Stimulated activated CD4-positive, alpha-beta T cell treated with anti-CD3 and anti-CD28 coated beads, Interleukin-2, amount 100 ng/mL, for 4 hours (primary cell): ENCODE results near the gene GINS1.
"Not testable (repeated sequence)": the region's sequence is repeated elsewhere in the genome, so short reads cannot be mapped to it uniquely, and the experiment has no call there.

Experiments used
- DNase-seq: peaks from one replicate; pipeline ENCODE4 v3.0.0-alpha.2; 2020; ENCODE audit warnings: low read depth

Gene GINS1

GRCh38 chr20:25454153-25454900, 46.9 kb downstream of the GINS1 start:
- DNase-seq: no peak

GRCh38 chr20:25457886-25458680, 50.6 kb downstream of the GINS1 start:
- no peak for DNase-seq

GRCh38 chr20:25459111-25459830, 51.8 kb downstream of the GINS1 start:
- no peak for DNase-seq

GRCh38 chr20:25459916-25460535, 52.6 kb downstream of the GINS1 start:
- no peak for DNase-seq

- no peak for DNase-seq
These were observed 53.2 kb downstream of the GINS1 start for GRCh38 chr20:25460566-25461280.

- DNase-seq: no peak
These were observed 53.8 kb downstream of the GINS1 start for GRCh38 chr20:25461281-25461650.

GRCh38 chr20:25461786-25462545, 54.5 kb downstream of the GINS1 start:
- no peak for DNase-seq

- DNase-seq: no peak
These were observed 57.2 kb downstream of the GINS1 start for GRCh38 chr20:25464501-25465242.

GRCh38 chr20:25465243-25466135, 58.0 kb downstream of the GINS1 start:
- DNase-seq: no peak

- no peak for DNase-seq
These were observed 59.4 kb downstream of the GINS1 start for GRCh38 chr20:25466846-25467245.

- DNase-seq: no peak
These were observed 60.0 kb downstream of the GINS1 start for GRCh38 chr20:25467441-25467840.

- no peak for DNase-seq
These were observed 60.9 kb downstream of the GINS1 start for GRCh38 chr20:25468126-25469075.

GRCh38 chr20:25469558-25469957, 62.1 kb downstream of the GINS1 start:
- no peak for DNase-seq

- peak; percentile 9 for DNase-seq
These were observed 62.6 kb downstream of the GINS1 start for GRCh38 chr20:25470045-25470444.

GRCh38 chr20:25471020-25471419, 63.5 kb downstream of the GINS1 start:
- no peak for DNase-seq

- not testable (repeated sequence) for DNase-seq
These were observed 65.8 kb downstream of the GINS1 start for GRCh38 chr20:25473297-25473696.

- no peak for DNase-seq
These were observed 68.9 kb downstream of the GINS1 start for GRCh38 chr20:25476106-25477013.
